Aorta (tissue), 5 donors: ENCODE results near the gene TRPM1. TPM values are rescaled to one million over a fixed set of nuclear protein-coding genes. Genes with fewer than 3 reads are reported as not detected.
A peak's percentile ranks its signal among the peaks of the same experiment; 100 is the strongest.

Source experiments
- ATAC-seq: fragments of 200-7000 bp; cut with Tn5 transposase; one replicate; pipeline ENCODE4 v1.9.1; 2022; ENCODE audit warnings: moderate library complexity; ENCODE audit not compliant: low FRiP score
- DNase-seq, 2 donors: peaks; one replicate each; pipeline ENCODE4 v3.0.0-alpha.2; 2020
- H3K27ac ChIP-seq, 2 donors: one replicate each; pipeline ENCODE4 v1.5.1; 2013; ENCODE audit warnings: low read length in 2 of 2, mild to moderate bottlenecking in 2 of 2, moderate library complexity in 2 of 2, control low read depth in 1 of 2, inconsistent platforms in 1 of 2, low read depth in 1 of 2
- H3K27me3 ChIP-seq, 2 donors: one replicate each; pipeline ENCODE4 v1.6.1; 2013; ENCODE audit warnings: control low read depth in 1 of 2, low read length in 1 of 2, mild to moderate bottlenecking in 1 of 2, moderate library complexity in 1 of 2; ENCODE audit not compliant: insufficient read depth in 2 of 2, control insufficient read depth in 1 of 2
- H3K36me3 ChIP-seq, 2 donors: one replicate each; pipeline ENCODE4 v1.6.1; 2013; ENCODE audit warnings: control low read depth in 1 of 2, low read length in 1 of 2, mild to moderate bottlenecking in 1 of 2; ENCODE audit not compliant: insufficient read depth in 2 of 2, control insufficient read depth in 1 of 2
- H3K4me1 ChIP-seq, 2 donors: one replicate each; pipeline ENCODE4 v1.6.1; 2013; ENCODE audit warnings: low read length in 2 of 2, control low read depth in 1 of 2, mild to moderate bottlenecking in 1 of 2, moderate library complexity in 1 of 2; ENCODE audit not compliant: insufficient read depth in 2 of 2, control insufficient read depth in 1 of 2
- H3K4me3 ChIP-seq, 2 donors: one replicate each; pipeline ENCODE4 v1.5.1; 2013; ENCODE audit warnings: low read length in 2 of 2, control low read depth in 1 of 2, mild to moderate bottlenecking in 1 of 2
- H3K9me3 ChIP-seq: one replicate; pipeline ENCODE4 v1.6.1; 2013; ENCODE audit warnings: mild to moderate bottlenecking, low read length; ENCODE audit not compliant: control insufficient read depth
- WGBS, 2 donors: extraction: QIAGEN DNeasy Blood & Tissue Kit; methylation state at CpG; one replicate each; pipeline ENCODE4 v1.1.7; 2013; 5-methylcytosine and 5-hydroxymethylcytosine counted together
- intact Hi-C, 2 donors: fragments of 100-400 bp; cut with DNase I; formaldehyde crosslinking; loops; one replicate each; pipeline versions ENCODE4 v1.14.2 to v1.15.0; 2022
- long read RNA-seq, 2 donors: library from polyadenylated mRNA; unstranded; transcript quantifications; one replicate each; pipeline ENCODE4 v2.0.0, GENCODE V29; 2020 to 2021
- polyA plus RNA-seq, 2 donors: library from polyadenylated mRNA; stranded (reverse); fragments of 200-250 nt; gene quantifications; one replicate each; pipeline ENCODE4 v1.2.3, GENCODE V29; 2013
- total RNA-seq, 2 donors: library from RNA; stranded (reverse); fragmentation: NEBNext Ultra II Directional; extraction: Animal tissue kit (Norgen Biotek cat#: 25700); gene quantifications; one replicate each; pipeline ENCODE4 v1.2.1, GENCODE V29; 2021
- donor health status: healthy with polysubstance abuse.
- donor health status: Bipolar disorder and iron deficiency.
- donor health status: DM: no; HTN: no; CAD: no.
- donor health status: DM: no; HTN: no; CAD: no.
- donor health status: DM: yes; HTN: yes; CAD: no.

Gene TRPM1
- total RNA-seq (not detected), polyA plus RNA-seq (not detected)
- long read RNA-seq, donor 1, result 0 reads
- long read RNA-seq, donor 2, result 0 reads

GRCh38 chr15:31101262-31102038 is at the start of gene TRPM1:
TSS of gene TRPM1 (minus strand) at chr15:31101725. CDS start at chr15:31081355, 20,370 bp downstream.
- ATAC-seq (no peak), DNase-seq (no peak)
- no peak within 1 kb of the TSS for H3K4me3 ChIP-seq
- H3K9me3 ChIP-seq, result no peaks in the 10 kb centered on the region
- H3K27ac ChIP-seq, result no peak within 1 kb of the TSS
- no peaks in the 10 kb centered on the region for H3K4me1 ChIP-seq
- no peaks in the 10 kb centered on the region for H3K36me3 ChIP-seq
- 87 to 92% methylated on average over 5 of the region's 5 CpGs for WGBS, 2 donors
- intact Hi-C loops, result no loop called here
- H3K27me3 ChIP-seq, result no peaks in the 10 kb centered on the region

- H3K4me3 ChIP-seq, result no peak overlapping the region
- H3K27me3 ChIP-seq, result no peaks in the 10 kb centered on the region
- H3K27ac ChIP-seq, result no peak overlapping the region
- no peak for DNase-seq
- no peaks in the 10 kb centered on the region for H3K9me3 ChIP-seq
- no peaks in the 10 kb centered on the region for H3K4me1 ChIP-seq
- ATAC-seq, result no peak
- no peaks in the 10 kb centered on the region for H3K36me3 ChIP-seq
- intact Hi-C loops, result no loop called here
- WGBS, 2 donors, result 65 to 71% methylated on average over 9 of the region's 9 CpGs
These were observed 49.3 kb upstream of the TRPM1 start for GRCh38 chr15:31150732-31151231.

DNA sequence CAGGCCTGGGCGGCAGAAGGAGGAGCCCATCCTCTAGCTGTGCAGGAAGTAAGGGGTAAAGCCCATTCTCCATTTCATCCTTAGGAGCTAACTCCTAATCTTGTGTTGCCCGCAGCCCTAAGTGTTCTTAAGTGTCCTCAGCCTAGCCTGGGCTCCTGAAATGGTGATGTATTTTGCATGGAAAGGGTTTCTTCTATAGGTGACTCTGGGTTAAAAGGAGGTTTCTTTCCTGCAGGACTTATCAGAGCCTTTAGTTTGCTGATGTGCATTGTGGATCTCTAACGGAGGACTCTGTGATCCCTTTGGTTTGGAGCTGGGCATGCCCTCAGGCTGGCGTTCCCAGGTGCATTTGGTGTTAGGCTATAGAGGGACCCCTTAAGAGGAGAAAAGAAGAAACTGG is 48.5 kb upstream of the TRPM1 start:
- H3K27ac ChIP-seq, result no peak overlapping the region
- no peaks in the 10 kb centered on the region for H3K36me3 ChIP-seq
- intact Hi-C loops, result no loop called here
- no peak for ATAC-seq
- no peaks in the 10 kb centered on the region for H3K4me1 ChIP-seq
- no peaks in the 10 kb centered on the region for H3K9me3 ChIP-seq
- H3K4me3 ChIP-seq, result no peak overlapping the region
- DNase-seq, result no peak
- 93 to 96% methylated on average over 4 of the region's 4 CpGs for WGBS, 2 donors
- no peaks in the 10 kb centered on the region for H3K27me3 ChIP-seq

GRCh38 chr15:31149088-31149505 is 47.6 kb upstream of the TRPM1 start:
- Histone ChIP-seq H3K36me3 (no peaks in the 10 kb centered on the region), H3K9me3 (no peaks in the 10 kb centered on the region), H3K4me1 (no peaks in the 10 kb centered on the region), H3K4me3 (no peak overlapping the region), H3K27me3 (no peaks in the 10 kb centered on the region), H3K27ac (no peak overlapping the region)
- DNase-seq, result no peak
- intact Hi-C loops, result no loop called here
- 33 to 46% methylated on average over 6 of the region's 6 CpGs for WGBS, 2 donors
- no peak for ATAC-seq

GRCh38 chr15:31148297-31149087 is 47.0 kb upstream of the TRPM1 start:
- no peaks in the 10 kb centered on the region for H3K4me1 ChIP-seq
- intact Hi-C loops, result no loop called here
- no peak for DNase-seq
- H3K36me3 ChIP-seq, result no peaks in the 10 kb centered on the region
- no peak overlapping the region for H3K4me3 ChIP-seq
- no peak overlapping the region for H3K27ac ChIP-seq
- H3K9me3 ChIP-seq, result no peaks in the 10 kb centered on the region
- ATAC-seq, result peak; percentile 34
- WGBS, 2 donors, result 39 to 46% methylated on average over 13 of the region's 13 CpGs
- no peaks in the 10 kb centered on the region for H3K27me3 ChIP-seq

DNA sequence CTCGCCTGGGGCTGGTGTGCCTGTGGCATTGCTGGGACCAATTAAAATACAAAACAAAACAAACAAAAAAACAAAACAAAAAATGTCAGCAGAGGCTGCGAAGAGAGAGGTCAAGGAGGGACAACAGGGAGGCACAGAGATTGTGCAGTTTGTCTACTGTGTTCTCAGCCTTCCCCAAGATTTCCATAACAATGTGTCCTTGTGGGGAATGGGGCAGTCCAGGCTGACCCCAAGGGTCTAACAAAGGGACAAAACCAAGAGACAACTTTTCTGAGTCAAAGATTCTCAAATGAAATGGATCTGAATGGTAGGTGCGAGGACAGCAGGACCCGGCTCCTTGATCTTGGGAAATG is 46.4 kb upstream of the TRPM1 start:
- WGBS, 2 donors, result 51 to 60% methylated on average over 4 of the region's 4 CpGs
- intact Hi-C loops, result no loop called here
- ATAC-seq (no peak), DNase-seq (no peak)
- Histone ChIP-seq H3K36me3 (no peaks in the 10 kb centered on the region), H3K4me3 (no peak overlapping the region), H3K4me1 (no peaks in the 10 kb centered on the region), H3K27ac (no peak overlapping the region), H3K9me3 (no peaks in the 10 kb centered on the region), H3K27me3 (no peaks in the 10 kb centered on the region)

DNA sequence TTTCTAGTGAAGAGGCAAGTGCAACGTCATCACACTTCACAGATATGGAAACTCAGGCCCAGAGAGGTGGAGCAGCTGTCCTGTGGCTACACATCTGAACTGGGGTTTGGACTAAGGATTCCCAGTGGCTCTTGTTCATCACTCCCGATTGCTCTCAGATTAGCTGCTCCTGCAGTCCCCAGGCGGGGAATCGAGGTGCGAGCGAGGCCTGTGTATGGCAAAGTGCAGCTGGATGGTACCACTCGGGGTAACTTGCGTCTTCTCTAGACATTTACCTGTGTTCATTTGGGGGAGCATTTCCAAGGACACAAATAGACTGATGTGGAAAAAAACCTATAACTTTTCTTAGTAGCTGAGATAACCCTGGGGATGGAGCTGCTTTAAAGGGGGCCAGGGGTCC is 45.9 kb upstream of the TRPM1 start:
- intact Hi-C loops, result no loop called here
- H3K36me3 ChIP-seq, result no peaks in the 10 kb centered on the region
- no peak overlapping the region for H3K4me3 ChIP-seq
- no peak for DNase-seq
- H3K27ac ChIP-seq, result no peak overlapping the region
- H3K27me3 ChIP-seq, result no peaks in the 10 kb centered on the region
- 80 to 83% methylated on average over 8 of the region's 8 CpGs for WGBS, 2 donors
- H3K9me3 ChIP-seq, result no peaks in the 10 kb centered on the region
- H3K4me1 ChIP-seq, result no peaks in the 10 kb centered on the region
- no peak for ATAC-seq

DNA sequence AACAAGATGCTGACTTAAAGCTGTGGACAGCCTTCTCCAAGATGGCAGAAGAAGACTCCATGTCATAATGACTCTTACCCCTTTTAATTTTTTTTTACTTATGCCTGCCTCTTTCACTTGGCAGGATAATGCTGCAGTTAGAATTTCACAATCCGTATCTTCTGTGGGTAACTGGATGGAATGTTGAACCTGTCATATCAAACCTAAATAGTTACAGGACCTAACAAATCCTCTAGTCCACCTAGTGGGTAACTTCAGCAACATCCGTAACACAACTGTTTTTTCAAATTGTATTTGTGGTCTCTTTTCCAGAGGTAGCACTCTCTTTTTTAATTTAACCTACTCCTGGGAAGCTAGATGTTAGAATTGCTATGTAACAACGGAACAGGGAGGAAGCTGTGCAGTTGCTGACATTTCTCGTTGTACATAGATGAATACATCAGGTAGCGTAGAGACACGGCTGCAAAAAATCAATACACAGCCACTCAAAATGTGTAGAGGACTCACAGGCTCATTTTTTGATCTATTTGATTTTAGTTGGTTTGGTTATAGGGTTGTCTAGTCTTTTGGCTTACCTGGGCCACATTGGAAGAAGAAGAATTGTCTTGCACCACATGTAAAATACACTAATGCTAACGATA is 43.9 kb upstream of the TRPM1 start:
- no peaks in the 10 kb centered on the region for H3K9me3 ChIP-seq
- no peaks in the 10 kb centered on the region for H3K4me1 ChIP-seq
- WGBS, 2 donors, result 82 to 86% methylated on average over 7 of the region's 7 CpGs
- intact Hi-C loops, result no loop called here
- no peaks in the 10 kb centered on the region for H3K36me3 ChIP-seq
- no peaks in the 10 kb centered on the region for H3K27me3 ChIP-seq
- DNase-seq (no peak), ATAC-seq (no peak)
- no peak overlapping the region for H3K27ac ChIP-seq
- H3K4me3 ChIP-seq, result no peak overlapping the region
